Measurements from ENCODE around the gene USP11.

The USP11 gene

DNA sequence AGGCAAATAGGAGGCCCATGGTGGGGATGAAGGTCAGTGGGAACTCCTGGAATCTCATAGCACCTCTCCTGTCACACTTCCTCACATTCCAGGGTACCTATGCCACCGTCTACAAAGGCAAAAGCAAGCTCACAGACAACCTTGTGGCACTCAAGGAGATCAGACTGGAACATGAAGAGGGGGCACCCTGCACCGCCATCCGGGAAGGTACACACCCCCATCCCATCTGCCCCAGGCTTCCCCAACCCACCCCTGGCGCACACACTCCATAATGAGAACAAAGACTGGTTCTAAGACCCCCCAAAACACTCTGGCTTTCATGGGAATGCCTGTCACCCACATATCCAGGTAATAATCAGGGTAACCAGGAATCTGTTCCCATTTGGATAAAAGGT, 7.9 kb upstream of the USP11 start:
- no peak for DNase-seq (ENCODE audit: low read depth)

- no peak for DNase-seq (ENCODE audit: low read depth)
Measured at GRCh38 chrX:47226071-47226470, 6.7 kb upstream of the USP11 start.

- DNase-seq (ENCODE audit: low read depth) = no peak
Measured at GRCh38 chrX:47226531-47227333, 6.1 kb upstream of the USP11 start.

DNA sequence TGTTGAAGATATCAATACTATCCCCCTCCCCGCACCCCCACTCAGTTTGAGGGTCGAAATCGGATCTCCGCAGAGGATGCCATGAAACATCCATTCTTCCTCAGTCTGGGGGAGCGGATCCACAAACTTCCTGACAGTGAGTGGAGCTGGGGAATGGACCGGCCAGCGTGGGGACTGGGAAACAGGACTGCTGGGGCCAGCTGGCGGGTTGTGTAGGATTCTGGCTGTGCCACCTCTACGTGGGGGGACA, 5.5 kb upstream of the USP11 start:
- no peak for DNase-seq (ENCODE audit: low read depth)

- DNase-seq (ENCODE audit: low read depth) = no peak
Measured at GRCh38 chrX:47228550-47229270, 4.1 kb upstream of the USP11 start.

GRCh38 chrX:47229427-47229826, 3.4 kb upstream of the USP11 start:
- DNase-seq (ENCODE audit: low read depth) = no peak

DNA sequence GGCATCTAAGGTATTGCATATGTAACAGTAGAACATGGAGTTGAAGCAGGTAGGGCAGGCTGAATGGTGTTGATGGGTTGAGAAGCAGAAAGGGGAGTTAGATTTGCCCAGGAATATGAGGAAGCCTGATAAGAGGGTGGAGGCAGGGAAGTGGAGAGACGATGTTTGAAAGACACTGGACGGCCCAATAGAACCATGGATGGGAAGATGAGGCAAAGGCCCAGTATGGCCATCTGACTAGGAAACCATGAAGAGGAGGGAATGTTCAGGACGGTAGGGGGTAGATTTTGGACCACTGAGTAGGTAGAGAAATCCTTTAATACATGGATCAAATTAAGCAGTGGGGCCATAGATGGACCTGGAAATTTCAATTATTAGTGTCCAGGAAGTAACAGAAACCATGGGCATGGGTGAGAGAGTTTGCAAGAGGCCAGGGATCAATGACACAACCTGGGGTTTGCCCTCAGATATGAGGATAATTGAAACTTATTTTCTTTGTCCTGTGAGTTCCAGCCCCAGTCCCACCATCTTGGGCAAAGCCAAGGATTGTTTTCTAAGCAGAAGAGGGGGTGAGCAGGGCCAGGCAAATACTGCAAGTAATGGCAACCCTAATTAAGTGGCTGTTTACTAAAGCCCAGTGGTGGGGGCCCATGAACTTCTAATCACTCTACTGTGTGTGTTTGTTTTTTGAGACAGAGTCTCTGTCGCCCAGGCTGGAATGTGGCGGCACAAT, 2.5 kb upstream of the USP11 start:
- DNase-seq (ENCODE audit: low read depth) = no peak

- no peak for DNase-seq (ENCODE audit: low read depth)
Measured at GRCh38 chrX:47231167-47231566, 1.6 kb upstream of the USP11 start.

DNA sequence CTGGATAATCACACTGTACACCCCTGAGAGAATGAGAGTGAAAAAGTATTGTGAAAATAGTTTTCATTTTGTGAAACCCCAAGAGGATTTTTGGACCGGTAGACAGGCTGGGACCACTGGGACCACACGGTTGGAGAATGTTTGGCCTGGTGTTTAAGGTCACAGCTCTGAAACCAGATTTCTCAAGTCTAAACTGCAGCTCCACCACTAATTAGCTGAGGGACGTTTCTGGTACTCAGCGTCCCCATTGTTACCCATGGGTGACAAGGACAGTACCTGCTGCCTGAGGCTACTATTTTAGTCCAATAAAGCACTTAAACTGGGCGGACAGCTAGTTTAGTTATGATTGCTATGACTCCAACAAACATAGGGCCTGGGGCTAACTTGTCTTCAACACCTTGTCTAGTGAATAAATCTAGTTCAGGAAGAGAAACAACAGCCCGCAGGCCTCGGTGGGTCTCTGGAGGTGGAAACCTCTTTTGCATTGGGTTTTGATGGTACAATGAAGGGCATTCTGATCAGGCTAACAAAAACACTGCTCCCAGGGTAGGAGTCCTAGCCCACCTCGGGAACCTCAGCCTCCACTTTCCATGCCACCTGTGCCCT, 509 bp upstream of the USP11 start:
- DNase-seq (ENCODE audit: low read depth) = no peak

DNA sequence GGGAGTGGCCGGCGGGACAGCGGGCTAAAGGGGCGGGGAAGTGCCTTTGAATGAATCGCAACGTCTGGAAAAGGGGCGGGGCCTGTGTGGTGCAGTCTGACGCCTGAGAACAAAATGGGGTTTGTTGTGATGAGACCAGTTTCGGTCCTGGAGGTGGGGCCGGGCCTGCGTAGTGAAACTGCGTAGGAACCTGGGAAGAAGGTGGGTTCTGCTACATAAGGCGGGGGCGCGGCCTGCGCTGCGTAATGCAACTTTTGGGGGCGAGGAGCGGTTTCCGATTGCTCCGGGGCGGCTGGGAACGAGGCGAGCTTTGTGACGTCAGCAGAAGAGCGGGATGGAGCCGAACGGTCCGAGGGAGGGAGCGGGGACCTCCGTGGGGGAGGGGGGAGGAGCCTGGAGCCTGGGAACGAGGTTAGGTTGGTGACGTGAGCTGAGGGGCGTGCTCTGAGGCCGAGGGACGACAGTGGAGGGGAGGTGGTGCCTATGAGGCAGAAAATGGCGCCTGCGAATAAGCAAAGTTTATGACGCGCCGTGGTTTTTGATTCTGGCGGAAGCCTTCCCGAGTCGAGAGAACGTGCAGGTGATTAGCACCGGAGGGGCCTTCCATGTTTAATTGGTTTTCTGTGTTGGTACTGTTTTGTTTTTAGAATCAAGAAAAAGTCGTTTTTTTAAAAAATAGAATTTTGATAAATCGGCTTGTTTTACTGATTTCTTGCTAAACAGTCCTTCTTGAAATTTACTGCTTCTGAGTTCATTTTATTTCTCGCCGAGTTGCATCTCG, 714 bp downstream of the USP11 start:
- DNase-seq (ENCODE audit: low read depth) = peak; percentile 92

- DNase-seq (ENCODE audit: low read depth) = no peak
Measured at GRCh38 chrX:47234583-47234982, 1.8 kb downstream of the USP11 start.

DNA sequence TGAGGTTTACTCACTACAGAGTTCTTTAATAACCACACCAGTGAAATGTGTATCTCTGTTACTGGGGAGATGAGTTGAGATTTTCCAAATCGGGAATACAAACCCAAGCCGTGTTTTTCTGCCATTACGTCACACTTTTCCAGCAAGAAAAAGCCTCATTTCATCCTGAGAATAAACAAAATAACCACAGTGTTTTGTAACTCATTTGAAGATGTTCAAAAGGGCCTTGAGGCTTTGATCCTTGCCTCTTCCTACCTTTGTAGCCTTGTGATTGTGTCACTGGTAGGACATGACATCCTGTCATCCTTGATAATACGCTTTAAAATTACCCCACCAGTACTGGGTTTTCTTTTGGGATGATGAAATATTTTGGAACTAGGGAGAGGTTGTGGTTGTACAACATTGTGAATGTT, 2.9 kb downstream of the USP11 start:
- DNase-seq (ENCODE audit: low read depth) = peak; percentile 29

DNA sequence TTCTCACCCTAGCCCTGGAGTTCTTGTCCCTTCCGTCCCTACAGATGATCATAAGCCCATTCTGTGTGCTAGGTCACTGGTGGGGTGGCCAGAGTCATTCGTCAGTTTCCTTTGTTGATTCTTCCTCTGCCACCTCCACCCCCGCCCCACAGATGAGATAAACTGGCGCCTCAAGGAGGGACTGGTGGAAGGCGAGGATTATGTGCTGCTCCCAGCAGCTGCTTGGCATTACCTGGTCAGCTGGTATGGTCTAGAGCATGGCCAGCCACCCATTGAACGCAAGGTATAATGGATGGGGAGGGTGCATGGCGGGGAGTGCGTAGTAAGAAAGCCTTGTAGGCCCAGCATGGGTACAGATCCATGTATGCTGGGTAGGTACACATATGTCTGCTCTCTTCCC, 6.4 kb downstream of the USP11 start:
- no peak for DNase-seq (ENCODE audit: low read depth)

- no peak for DNase-seq (ENCODE audit: low read depth)
Measured at GRCh38 chrX:47239898-47240545, 7.2 kb downstream of the USP11 start.

DNA sequence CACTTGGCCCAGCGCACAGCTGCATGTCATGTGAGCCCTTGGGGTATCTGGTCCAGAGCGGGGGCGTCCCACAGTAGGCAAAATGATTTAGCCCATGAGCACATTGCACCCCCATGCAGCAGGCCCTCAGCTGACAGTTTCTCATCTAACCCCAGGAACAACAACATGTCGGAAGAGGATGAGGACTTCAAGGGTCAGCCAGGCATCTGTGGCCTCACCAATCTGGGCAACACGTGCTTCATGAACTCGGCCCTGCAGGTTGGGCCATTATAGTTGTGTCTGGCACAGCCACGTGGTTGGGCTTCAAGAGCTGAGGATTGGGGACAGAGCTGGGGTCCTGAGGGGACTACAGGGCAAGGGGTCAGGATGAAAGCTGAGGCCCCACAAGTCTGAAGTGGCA, 7.8 kb downstream of the USP11 start:
- DNase-seq (ENCODE audit: low read depth) = no peak

DNA sequence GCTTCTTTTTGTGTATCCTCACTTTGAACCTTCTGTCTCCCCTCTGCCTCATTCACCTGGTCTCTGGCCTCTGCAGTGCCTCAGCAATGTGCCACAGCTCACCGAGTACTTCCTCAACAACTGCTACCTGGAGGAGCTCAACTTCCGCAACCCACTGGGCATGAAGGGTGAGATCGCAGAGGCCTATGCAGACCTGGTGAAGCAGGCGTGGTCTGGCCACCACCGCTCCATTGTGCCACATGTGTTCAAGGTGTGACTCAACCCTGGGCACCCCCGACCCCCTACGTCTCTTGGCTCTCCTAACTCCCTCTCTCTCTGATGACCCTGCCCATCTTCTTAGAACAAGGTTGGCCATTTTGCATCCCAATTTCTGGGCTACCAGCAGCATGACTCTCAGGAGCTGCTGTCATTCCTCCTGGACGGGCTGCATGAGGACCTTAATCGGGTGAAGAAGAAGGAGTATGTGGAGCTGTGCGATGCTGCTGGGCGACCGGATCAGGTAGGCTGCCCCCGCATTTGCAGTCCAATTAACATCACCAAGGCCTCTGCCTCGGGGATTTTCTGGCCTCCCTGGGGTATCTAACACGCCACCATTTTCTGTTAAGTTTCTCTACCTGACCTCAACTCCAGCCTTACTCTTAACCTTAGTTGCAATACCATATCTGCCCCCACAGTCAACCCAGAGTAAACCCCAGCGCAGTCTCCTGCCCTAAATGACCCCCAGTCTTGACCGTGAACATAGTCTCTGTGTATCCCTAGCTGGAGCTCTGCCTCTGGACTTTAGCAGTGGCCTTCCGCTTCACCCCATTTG, 8.6 kb downstream of the USP11 start:
- DNase-seq (ENCODE audit: low read depth) = no peak

DNA sequence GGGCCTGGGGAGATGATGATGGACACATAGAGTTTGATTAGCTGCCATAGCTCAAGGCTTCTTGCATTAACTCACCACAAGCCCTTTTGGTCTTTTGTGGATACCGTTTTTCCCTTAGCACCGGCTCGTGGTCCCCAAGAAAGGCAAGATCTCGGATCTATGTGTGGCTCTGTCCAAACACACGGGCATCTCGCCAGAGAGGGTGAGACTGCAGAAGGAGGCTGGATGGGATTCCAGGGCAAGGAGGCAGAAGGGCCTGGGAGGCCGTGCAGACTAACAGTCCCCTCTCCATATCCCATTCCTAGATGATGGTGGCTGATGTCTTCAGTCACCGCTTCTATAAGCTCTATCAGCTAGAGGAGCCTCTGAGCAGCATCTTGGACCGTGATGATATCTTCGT, 9.5 kb downstream of the USP11 start:
- no peak for DNase-seq (ENCODE audit: low read depth)

DNA sequence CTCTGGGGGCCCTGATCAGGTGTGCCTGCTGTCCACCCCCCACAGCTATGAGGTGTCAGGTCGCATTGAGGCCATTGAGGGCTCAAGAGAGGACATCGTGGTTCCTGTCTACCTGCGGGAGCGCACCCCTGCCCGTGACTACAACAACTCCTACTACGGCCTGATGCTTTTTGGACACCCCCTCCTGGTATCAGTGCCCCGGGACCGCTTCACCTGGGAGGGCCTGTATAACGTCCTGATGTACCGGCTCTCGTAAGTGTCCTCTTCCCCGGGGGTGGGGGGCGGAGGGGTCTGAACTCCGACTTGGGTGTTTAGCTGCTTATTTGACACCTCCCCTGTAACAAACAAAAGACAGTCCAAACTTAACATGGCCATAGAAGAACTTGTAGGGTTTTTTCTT, 10.5 kb downstream of the USP11 start:
- DNase-seq (ENCODE audit: low read depth) = no peak

- no peak for DNase-seq (ENCODE audit: low read depth)
Measured at GRCh38 chrX:47244676-47245075, 11.9 kb downstream of the USP11 start.

GRCh38 chrX:47245156-47245555, 12.3 kb downstream of the USP11 start:
- DNase-seq (ENCODE audit: low read depth) = no peak

Data from stromal cell of bone marrow (primary cell).